ENCODE results near the gene FAM133A. TPM values are rescaled to one million over a fixed set of nuclear protein-coding genes. Genes with fewer than 3 reads are reported as not detected.

FAM133A gene
- total RNA-seq = 0.79 and 0.87 TPM in 2 replicates

GRCh38 chrX:93673869-93674271, at the start of gene FAM133A:
FAM133A (plus strand) TSS chrX:93674206; CDS start chrX:93709420, 35,214 bp downstream.

GRCh38 chrX:93673056-93673868, 744 bp upstream of the FAM133A start, which contains the start of gene NAP1L3:
NAP1L3 (minus strand) TSS chrX:93673578; CDS start chrX:93673304, 274 bp downstream.

Other genes starting within 250 kb of the FAM133A start
- gene NAP1L3, start 628 bp upstream of the FAM133A start, total RNA-seq = 20.8 and 24.3 TPM in 2 replicates